Liver (tissue), 9 donors: ENCODE data around the gene OR2M2. TPM values are rescaled to one million over a fixed set of nuclear protein-coding genes. Genes with fewer than 3 reads are reported as not detected.

Source experiments
- DNase-seq: peaks from one replicate; pipeline ENCODE4 v3.0.0-alpha.2; 2017; ENCODE audit warnings: low spot score
- H3K27ac ChIP-seq, 2 donors: one replicate each; pipeline ENCODE4 v1.7.0; 2013; ENCODE audit warnings: inconsistent platforms in 2 of 2, low read length in 2 of 2, control low read depth in 1 of 2, low read depth in 1 of 2, mild to moderate bottlenecking in 1 of 2
- H3K27me3 ChIP-seq, 4 donors: one replicate each; pipeline versions ENCODE4 v1.6.1 to v1.7.0; 2013; ENCODE audit warnings: low read length in 3 of 4, inconsistent platforms in 1 of 4, mild to moderate bottlenecking in 1 of 4, moderate library complexity in 1 of 4; ENCODE audit not compliant: control insufficient read depth in 4 of 4, insufficient read depth in 4 of 4
- H3K36me3 ChIP-seq, 4 donors: one replicate each; pipeline versions ENCODE4 v1.6.1 to v1.7.0; 2013; ENCODE audit warnings: low read length in 3 of 4, mild to moderate bottlenecking in 3 of 4, low read depth in 1 of 4, moderate library complexity in 1 of 4; ENCODE audit not compliant: control insufficient read depth in 4 of 4, insufficient read depth in 3 of 4
- H3K4me1 ChIP-seq, 4 donors: one replicate each; pipeline versions ENCODE4 v1.6.1 to v1.7.0; 2013; ENCODE audit warnings: low read length in 3 of 4, mild to moderate bottlenecking in 3 of 4, moderate library complexity in 1 of 4; ENCODE audit not compliant: control insufficient read depth in 4 of 4, insufficient read depth in 4 of 4
- H3K4me3 ChIP-seq, 3 donors: one replicate each; pipeline versions ENCODE4 v1.6.1 to v1.7.0; 2013; ENCODE audit warnings: low read length in 3 of 3, control low read depth in 1 of 3, low read depth in 1 of 3, mild to moderate bottlenecking in 1 of 3
- H3K9ac ChIP-seq, 2 donors: one replicate each; pipeline ENCODE4 v1.7.0; 2013; ENCODE audit warnings: low read length in 2 of 2, mild to moderate bottlenecking in 2 of 2, moderate library complexity in 2 of 2, control low read depth in 1 of 2, low read depth in 1 of 2
- H3K9me3 ChIP-seq, 4 donors: one replicate each; pipeline versions ENCODE4 v1.6.1 to v1.7.0; 2013; ENCODE audit warnings: low read length in 3 of 4; ENCODE audit not compliant: control insufficient read depth in 4 of 4
- EGR1 ChIP-seq, 2 donors: IDR thresholded peaks; 2 replicates each; pipeline ENCODE4 v1.6.1; 2016 to 2018; ENCODE audit warnings: antibody characterized with exemption in 2 of 2, low read depth in 2 of 2
- FOXA1 ChIP-seq: IDR thresholded peaks from 2 replicates; pipeline ENCODE4 v1.6.1; 2016; ENCODE audit warnings: antibody characterized with exemption
- FOXA2 ChIP-seq: IDR thresholded peaks from 2 replicates; pipeline ENCODE4 v1.6.1; 2016; ENCODE audit warnings: antibody characterized with exemption
- GABPA ChIP-seq, 2 donors: IDR thresholded peaks in 1 of 2; conservative IDR thresholded peaks in 1 of 2; 2 replicates each; pipeline ENCODE4 v1.6.1; 2016; ENCODE audit warnings: antibody characterized with exemption in 2 of 2, mild to moderate bottlenecking in 1 of 2, moderate library complexity in 1 of 2
- HNF4A ChIP-seq, 2 donors: conservative IDR thresholded peaks; 2 replicates each; pipeline ENCODE4 v1.6.1; 2016; ENCODE audit warnings: antibody characterized with exemption in 2 of 2, mild to moderate bottlenecking in 2 of 2
- HNF4G ChIP-seq: IDR thresholded peaks from 2 replicates; pipeline ENCODE4 v1.6.1; 2016; ENCODE audit warnings: antibody characterized with exemption
- NR2F2 ChIP-seq: IDR thresholded peaks from 2 replicates; pipeline ENCODE4 v1.6.1; 2016; ENCODE audit warnings: antibody characterized with exemption
- RAD21 ChIP-seq, 2 donors: IDR thresholded peaks; 2 replicates each; pipeline ENCODE4 v1.6.1; 2016; ENCODE audit warnings: antibody characterized with exemption in 2 of 2, mild to moderate bottlenecking in 2 of 2
- RXRA ChIP-seq, 2 donors: IDR thresholded peaks; 2 replicates each; pipeline ENCODE4 v1.6.1; 2017 to 2018; ENCODE audit warnings: antibody characterized with exemption in 2 of 2, mild to moderate bottlenecking in 1 of 2
- SP1 ChIP-seq: IDR thresholded peaks from 2 replicates; pipeline ENCODE4 v1.6.1; 2018; ENCODE audit warnings: antibody characterized with exemption, mild to moderate bottlenecking
- TAF1 ChIP-seq: conservative IDR thresholded peaks from 2 replicates; pipeline ENCODE4 v1.6.1; 2016; ENCODE audit warnings: antibody characterized with exemption, mild to moderate bottlenecking
- YY1 ChIP-seq: IDR thresholded peaks from 2 replicates; pipeline ENCODE4 v1.6.1; 2016; ENCODE audit warnings: antibody characterized with exemption, mild to moderate bottlenecking
- WGBS: extraction: QIAGEN DNeasy Blood & Tissue Kit; methylation state at CpG from one replicate; pipeline ENCODE4 v1.1.7; 2013; 5-methylcytosine and 5-hydroxymethylcytosine counted together
- polyA plus RNA-seq, 2 donors: library from polyadenylated mRNA; stranded (reverse) in 1 of 2; unstranded in 1 of 2; fragments of 200-250 nt in 1 of 2; fragments of >200 nt in 1 of 2; fragmentation: Nextera tagmentation in 1 of 2; extraction: Ambion mirVana in 1 of 2; gene quantifications; one replicate each; pipeline versions ENCODE4 v1.2.1 to v1.2.3, GENCODE V29; 2013 to 2015
- total RNA-seq, 2 donors: library from RNA; depleted of rRNA; stranded (reverse); fragments of >200 nt; gene quantifications; one replicate each; pipeline ENCODE4 v1.2.3, GENCODE V29; 2014
- TF ChIP-seq, protein P1 (sequence below): fragments of 150-350 bp; IDR thresholded peaks from 2 replicates; pipeline ENCODE4 v1.5.1; 2017; ENCODE audit warnings: improper control_type of control experiment, low read depth, low read length; ENCODE audit not compliant: missing input control
- TF ChIP-seq, protein P2 (sequence below): IDR thresholded peaks from 2 replicates; pipeline ENCODE4 v1.6.1; 2016; ENCODE audit warnings: antibody characterized with exemption
- TF ChIP-seq, protein P3 (sequence below): IDR thresholded peaks from 2 replicates; pipeline ENCODE4 v1.6.1; 2016; ENCODE audit warnings: antibody characterized with exemption
- TF ChIP-seq, protein P4 (sequence below): IDR thresholded peaks from 2 replicates; pipeline ENCODE4 v1.6.1; 2016; ENCODE audit warnings: antibody characterized with exemption
- TF ChIP-seq, protein P5 (sequence below): IDR thresholded peaks from 2 replicates; pipeline ENCODE4 v1.6.1; 2016; ENCODE audit warnings: antibody characterized with exemption, mild to moderate bottlenecking
- donor health status: healthy.
- donor health status: healthy.
- donor health status: healthy.
- donor health status: healthy.
- donor health status: healthy.

OR2M2 gene
- total and polyA plus RNA-seq, 4 donors, result not detected

DNA sequence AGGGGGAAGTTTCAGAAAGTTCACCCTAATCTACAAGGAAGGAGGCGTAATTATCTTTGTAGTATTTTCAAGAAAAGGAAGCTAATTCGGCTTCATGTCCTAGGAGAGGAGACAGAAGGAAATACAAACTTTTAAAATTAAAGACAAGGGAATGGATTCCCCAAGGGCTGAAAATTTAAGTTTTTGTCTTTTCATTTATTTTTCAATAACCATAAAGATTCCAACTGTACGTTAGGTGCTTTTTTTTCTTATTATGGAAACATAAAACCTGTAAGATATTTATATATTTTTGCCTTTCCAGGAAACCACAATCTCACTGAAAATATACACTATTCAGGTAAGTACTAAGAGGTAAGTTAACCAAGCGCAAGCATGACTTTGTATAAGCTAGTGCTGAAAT is 22.3 kb downstream of the OR2M2 start, which contains the start of gene OR2M3:
OR2M3 (plus strand) TSS at position 301 of the 400 bp plus-strand sequence. CDS start 5,803 bp downstream, outside the sequence.
- Histone ChIP-seq H3K27ac (no peak within 1 kb of the TSS), H3K4me3 (no peak within 1 kb of the TSS), H3K9ac (no peak within 1 kb of the TSS), H3K9me3 (no peaks in the 10 kb centered on the region), H3K36me3 (no peaks in the 10 kb centered on the region), H3K27me3 (no peaks in the 10 kb centered on the region), H3K4me1 (no peaks in the 10 kb centered on the region)
- DNase-seq, result no peak
- TF ChIP-seq, protein P1, sequence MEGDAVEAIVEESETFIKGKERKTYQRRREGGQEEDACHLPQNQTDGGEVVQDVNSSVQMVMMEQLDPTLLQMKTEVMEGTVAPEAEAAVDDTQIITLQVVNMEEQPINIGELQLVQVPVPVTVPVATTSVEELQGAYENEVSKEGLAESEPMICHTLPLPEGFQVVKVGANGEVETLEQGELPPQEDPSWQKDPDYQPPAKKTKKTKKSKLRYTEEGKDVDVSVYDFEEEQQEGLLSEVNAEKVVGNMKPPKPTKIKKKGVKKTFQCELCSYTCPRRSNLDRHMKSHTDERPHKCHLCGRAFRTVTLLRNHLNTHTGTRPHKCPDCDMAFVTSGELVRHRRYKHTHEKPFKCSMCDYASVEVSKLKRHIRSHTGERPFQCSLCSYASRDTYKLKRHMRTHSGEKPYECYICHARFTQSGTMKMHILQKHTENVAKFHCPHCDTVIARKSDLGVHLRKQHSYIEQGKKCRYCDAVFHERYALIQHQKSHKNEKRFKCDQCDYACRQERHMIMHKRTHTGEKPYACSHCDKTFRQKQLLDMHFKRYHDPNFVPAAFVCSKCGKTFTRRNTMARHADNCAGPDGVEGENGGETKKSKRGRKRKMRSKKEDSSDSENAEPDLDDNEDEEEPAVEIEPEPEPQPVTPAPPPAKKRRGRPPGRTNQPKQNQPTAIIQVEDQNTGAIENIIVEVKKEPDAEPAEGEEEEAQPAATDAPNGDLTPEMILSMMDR, result no peak
- TF ChIP-seq, protein P2, sequence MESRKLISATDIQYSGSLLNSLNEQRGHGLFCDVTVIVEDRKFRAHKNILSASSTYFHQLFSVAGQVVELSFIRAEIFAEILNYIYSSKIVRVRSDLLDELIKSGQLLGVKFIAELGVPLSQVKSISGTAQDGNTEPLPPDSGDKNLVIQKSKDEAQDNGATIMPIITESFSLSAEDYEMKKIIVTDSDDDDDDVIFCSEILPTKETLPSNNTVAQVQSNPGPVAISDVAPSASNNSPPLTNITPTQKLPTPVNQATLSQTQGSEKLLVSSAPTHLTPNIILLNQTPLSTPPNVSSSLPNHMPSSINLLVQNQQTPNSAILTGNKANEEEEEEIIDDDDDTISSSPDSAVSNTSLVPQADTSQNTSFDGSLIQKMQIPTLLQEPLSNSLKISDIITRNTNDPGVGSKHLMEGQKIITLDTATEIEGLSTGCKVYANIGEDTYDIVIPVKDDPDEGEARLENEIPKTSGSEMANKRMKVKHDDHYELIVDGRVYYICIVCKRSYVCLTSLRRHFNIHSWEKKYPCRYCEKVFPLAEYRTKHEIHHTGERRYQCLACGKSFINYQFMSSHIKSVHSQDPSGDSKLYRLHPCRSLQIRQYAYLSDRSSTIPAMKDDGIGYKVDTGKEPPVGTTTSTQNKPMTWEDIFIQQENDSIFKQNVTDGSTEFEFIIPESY, result no peak
- TF ChIP-seq FOXA2 (no peak), YY1 (no peak), SP1 (no peak), RXRA (IDR thresholded peaks at IDR 0.05) (no peak)
- TF ChIP-seq, protein P3, sequence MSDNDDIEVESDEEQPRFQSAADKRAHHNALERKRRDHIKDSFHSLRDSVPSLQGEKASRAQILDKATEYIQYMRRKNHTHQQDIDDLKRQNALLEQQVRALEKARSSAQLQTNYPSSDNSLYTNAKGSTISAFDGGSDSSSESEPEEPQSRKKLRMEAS, result no peak
- WGBS, result 39% methylated on average over 4 of the region's 4 CpGs

- Histone ChIP-seq H3K9ac (no peak overlapping the region), H3K4me1 (no peaks in the 10 kb centered on the region), H3K9me3 (peaks cover 0 to 3% (median 0%) of the 10 kb centered on the region in 4 donors), H3K27ac (no peak overlapping the region), H3K4me3 (no peak overlapping the region), H3K27me3 (no peaks in the 10 kb centered on the region), H3K36me3 (no peaks in the 10 kb centered on the region)
- TF ChIP-seq YY1 (no peak), HNF4A (conservative IDR thresholded peaks at IDR 0.05) (no peak), EGR1 (IDR thresholded peaks at IDR 0.05; ENCODE audit: low read depth in 2 of 2) (no peak), FOXA1 (no peak), RAD21 (IDR thresholded peaks at IDR 0.05) (no peak), NR2F2 (no peak), GABPA (IDR thresholded peaks at IDR 0.05 in 1 of 2, conservative IDR thresholded peaks at IDR 0.05 in 1 of 2) (no peak), HNF4G (no peak), RXRA (IDR thresholded peaks at IDR 0.05) (no peak), SP1 (no peak), TAF1 (no peak), FOXA2 (no peak)
- TF ChIP-seq, protein P4, sequence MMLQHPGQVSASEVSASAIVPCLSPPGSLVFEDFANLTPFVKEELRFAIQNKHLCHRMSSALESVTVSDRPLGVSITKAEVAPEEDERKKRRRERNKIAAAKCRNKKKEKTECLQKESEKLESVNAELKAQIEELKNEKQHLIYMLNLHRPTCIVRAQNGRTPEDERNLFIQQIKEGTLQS, result no peak
- TF ChIP-seq, protein P5, sequence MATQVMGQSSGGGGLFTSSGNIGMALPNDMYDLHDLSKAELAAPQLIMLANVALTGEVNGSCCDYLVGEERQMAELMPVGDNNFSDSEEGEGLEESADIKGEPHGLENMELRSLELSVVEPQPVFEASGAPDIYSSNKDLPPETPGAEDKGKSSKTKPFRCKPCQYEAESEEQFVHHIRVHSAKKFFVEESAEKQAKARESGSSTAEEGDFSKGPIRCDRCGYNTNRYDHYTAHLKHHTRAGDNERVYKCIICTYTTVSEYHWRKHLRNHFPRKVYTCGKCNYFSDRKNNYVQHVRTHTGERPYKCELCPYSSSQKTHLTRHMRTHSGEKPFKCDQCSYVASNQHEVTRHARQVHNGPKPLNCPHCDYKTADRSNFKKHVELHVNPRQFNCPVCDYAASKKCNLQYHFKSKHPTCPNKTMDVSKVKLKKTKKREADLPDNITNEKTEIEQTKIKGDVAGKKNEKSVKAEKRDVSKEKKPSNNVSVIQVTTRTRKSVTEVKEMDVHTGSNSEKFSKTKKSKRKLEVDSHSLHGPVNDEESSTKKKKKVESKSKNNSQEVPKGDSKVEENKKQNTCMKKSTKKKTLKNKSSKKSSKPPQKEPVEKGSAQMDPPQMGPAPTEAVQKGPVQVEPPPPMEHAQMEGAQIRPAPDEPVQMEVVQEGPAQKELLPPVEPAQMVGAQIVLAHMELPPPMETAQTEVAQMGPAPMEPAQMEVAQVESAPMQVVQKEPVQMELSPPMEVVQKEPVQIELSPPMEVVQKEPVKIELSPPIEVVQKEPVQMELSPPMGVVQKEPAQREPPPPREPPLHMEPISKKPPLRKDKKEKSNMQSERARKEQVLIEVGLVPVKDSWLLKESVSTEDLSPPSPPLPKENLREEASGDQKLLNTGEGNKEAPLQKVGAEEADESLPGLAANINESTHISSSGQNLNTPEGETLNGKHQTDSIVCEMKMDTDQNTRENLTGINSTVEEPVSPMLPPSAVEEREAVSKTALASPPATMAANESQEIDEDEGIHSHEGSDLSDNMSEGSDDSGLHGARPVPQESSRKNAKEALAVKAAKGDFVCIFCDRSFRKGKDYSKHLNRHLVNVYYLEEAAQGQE, result no peak
- TF ChIP-seq, protein P3, result no peak
- TF ChIP-seq, protein P2, result no peak
- 91% methylated on average over 1 of the region's 1 CpG for WGBS
- DNase-seq, result no peak
These were observed 41.3 kb downstream of the OR2M2 start for GRCh38 chr1:248215880-248216279.
